ENCODE results near the gene CGB3.
"Not testable (repeated sequence)": the region's sequence is repeated elsewhere in the genome, so short reads cannot be mapped to it uniquely, and the experiment has no call there.

The CGB3 gene

DNA sequence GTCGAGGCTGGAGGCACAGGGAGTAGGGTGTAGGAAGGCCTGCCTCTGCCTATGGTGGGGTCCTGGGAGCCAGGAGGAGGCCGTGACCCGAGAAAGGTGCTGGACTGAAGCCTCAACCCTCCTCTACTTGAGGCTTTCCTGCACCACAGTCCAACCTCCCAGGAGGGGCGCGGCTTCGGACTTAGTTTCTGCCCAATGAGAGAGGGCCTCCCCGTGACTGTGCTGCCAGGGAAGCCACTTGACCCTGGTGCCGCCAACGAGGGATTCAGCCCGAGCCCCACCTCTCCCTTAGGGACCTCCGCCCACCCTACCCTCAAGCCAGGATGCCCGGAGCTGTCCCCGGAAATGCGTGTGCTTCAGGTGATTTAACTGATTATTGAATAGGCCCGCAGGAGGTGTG is at the start of gene CGB3:
TSS of gene CGB3 (minus strand) at position 101 of the 400 bp plus-strand sequence. CDS start 362 bp downstream, outside the sequence.
- H3K79me2 ChIP-seq (ENCODE audit: low read length); H3K27ac ChIP-seq (ENCODE audit: low read length); H3K4me3 ChIP-seq (ENCODE audit: low read length); H3K36me3 ChIP-seq (replicated peaks; ENCODE audit: insufficient read depth, low read length); H3F3A ChIP-seq (ENCODE audit: insufficient read depth, low read length); H2AFZ ChIP-seq (ENCODE audit: low read length); DNase-seq; H3K9ac ChIP-seq (ENCODE audit: low read length); H4K20me1 ChIP-seq (ENCODE audit: insufficient read depth, low read length); H3K4me2 ChIP-seq (ENCODE audit: low read depth, low read length); H3K9me2 ChIP-seq (replicated peaks; ENCODE audit: insufficient read depth, low read length); H3K9me3 ChIP-seq (replicated peaks; ENCODE audit: insufficient read depth, low read length); H3K4me1 ChIP-seq (ENCODE audit: low read length): not testable (repeated sequence)
- H3K27me3 ChIP-seq (replicated peaks; ENCODE audit: insufficient read depth, low read length): peaks cover 22% of the 10 kb centered on the region

- H3F3A ChIP-seq (ENCODE audit: insufficient read depth, low read length): no peaks in the 10 kb centered on the region
- no peak overlapping the region for H3K4me3 ChIP-seq (ENCODE audit: low read length)
- H3K27me3 ChIP-seq (replicated peaks; ENCODE audit: insufficient read depth, low read length): peaks cover 51% of the 10 kb centered on the region
- no peaks in the 10 kb centered on the region for H3K9me2 ChIP-seq (replicated peaks; ENCODE audit: insufficient read depth, low read length)
- no peak overlapping the region for H2AFZ ChIP-seq (ENCODE audit: low read length)
- TF ChIP-seq EZH2 (optimal IDR thresholded peaks at IDR 0.05; ENCODE audit: low read depth, low read length) (no peak), EZH2phosphoT487 (IDR thresholded peaks at IDR 0.05; ENCODE audit: low read length) (no peak), CTCF (IDR thresholded peaks at IDR 0.05; ENCODE audit: low read length) (no peak)
- no peaks in the 10 kb centered on the region for H3K4me1 ChIP-seq (ENCODE audit: low read length)
- no peaks in the 10 kb centered on the region for H4K20me1 ChIP-seq (ENCODE audit: insufficient read depth, low read length)
- no peaks in the 10 kb centered on the region for H3K79me2 ChIP-seq (ENCODE audit: low read length)
- H3K36me3 ChIP-seq (replicated peaks; ENCODE audit: insufficient read depth, low read length): no peaks in the 10 kb centered on the region
- no peak for DNase-seq
- no peak overlapping the region for H3K27ac ChIP-seq (ENCODE audit: low read length)
- no peaks in the 10 kb centered on the region for H3K9me3 ChIP-seq (replicated peaks; ENCODE audit: insufficient read depth, low read length)
- no peak overlapping the region for H3K4me2 ChIP-seq (ENCODE audit: low read depth, low read length)
- no peak overlapping the region for H3K9ac ChIP-seq (ENCODE audit: low read length)
Observed at GRCh38 chr19:49071860-49072547, 47.9 kb upstream of the CGB3 start.

- Histone ChIP-seq H3K9me3 (replicated peaks; ENCODE audit: insufficient read depth, low read length) (no peaks in the 10 kb centered on the region), H3K27ac (ENCODE audit: low read length) (no peak overlapping the region), H3K79me2 (ENCODE audit: low read length) (no peaks in the 10 kb centered on the region), H3K4me1 (ENCODE audit: low read length) (no peaks in the 10 kb centered on the region), H3K9ac (ENCODE audit: low read length) (no peak overlapping the region), H4K20me1 (ENCODE audit: insufficient read depth, low read length) (no peaks in the 10 kb centered on the region), H3F3A (ENCODE audit: insufficient read depth, low read length) (no peaks in the 10 kb centered on the region), H2AFZ (ENCODE audit: low read length) (no peak overlapping the region), H3K9me2 (replicated peaks; ENCODE audit: insufficient read depth, low read length) (no peaks in the 10 kb centered on the region), H3K4me3 (ENCODE audit: low read length) (no peak overlapping the region), H3K36me3 (replicated peaks; ENCODE audit: insufficient read depth, low read length) (no peaks in the 10 kb centered on the region), H3K4me2 (ENCODE audit: low read depth, low read length) (no peak overlapping the region), H3K27me3 (replicated peaks; ENCODE audit: insufficient read depth, low read length) (peaks cover 67% of the 10 kb centered on the region)
- no peak for DNase-seq
- TF ChIP-seq CTCF (IDR thresholded peaks at IDR 0.05; ENCODE audit: low read length) (no peak), EZH2phosphoT487 (IDR thresholded peaks at IDR 0.05; ENCODE audit: low read length) (no peak), EZH2 (optimal IDR thresholded peaks at IDR 0.05; ENCODE audit: low read depth, low read length) (no peak)
Observed at GRCh38 chr19:49070416-49070815, 46.3 kb upstream of the CGB3 start.

DNA sequence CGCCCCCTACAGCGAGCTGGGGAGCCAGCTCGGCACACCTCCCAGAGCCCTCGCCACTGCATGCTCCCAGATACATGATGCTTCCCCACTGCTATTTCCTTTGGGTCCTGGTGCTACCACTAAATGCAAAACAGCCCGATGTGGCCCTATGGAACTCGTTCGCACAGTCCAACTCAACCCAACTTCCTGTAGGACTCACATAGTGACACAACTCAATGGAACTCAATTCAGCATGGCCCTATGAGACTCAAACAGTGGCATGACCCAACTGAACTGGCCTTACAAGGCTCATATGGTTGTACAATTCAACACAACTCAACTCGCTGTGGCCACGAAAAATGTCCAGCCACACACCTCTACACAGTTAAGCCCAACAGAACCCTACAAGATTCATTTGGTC is 44.9 kb upstream of the CGB3 start:
- no peak overlapping the region for H3K27ac ChIP-seq (ENCODE audit: low read length)
- no peak for TF ChIP-seq EZH2phosphoT487 (IDR thresholded peaks at IDR 0.05; ENCODE audit: low read length)
- TF ChIP-seq CTCF (IDR thresholded peaks at IDR 0.05; ENCODE audit: low read length): no peak
- no peak for TF ChIP-seq EZH2 (optimal IDR thresholded peaks at IDR 0.05; ENCODE audit: low read depth, low read length)
- no peaks in the 10 kb centered on the region for H3K9me2 ChIP-seq (replicated peaks; ENCODE audit: insufficient read depth, low read length)
- peaks cover 81% of the 10 kb centered on the region for H3K27me3 ChIP-seq (replicated peaks; ENCODE audit: insufficient read depth, low read length)
- no peaks in the 10 kb centered on the region for H3K9me3 ChIP-seq (replicated peaks; ENCODE audit: insufficient read depth, low read length)
- H3K9ac ChIP-seq (ENCODE audit: low read length): no peak overlapping the region
- no peak overlapping the region for H3K4me3 ChIP-seq (ENCODE audit: low read length)
- no peak overlapping the region for H3K4me2 ChIP-seq (ENCODE audit: low read depth, low read length)
- no peaks in the 10 kb centered on the region for H3K36me3 ChIP-seq (replicated peaks; ENCODE audit: insufficient read depth, low read length)
- H3K4me1 ChIP-seq (ENCODE audit: low read length): no peaks in the 10 kb centered on the region
- no peak overlapping the region for H2AFZ ChIP-seq (ENCODE audit: low read length)
- no peaks in the 10 kb centered on the region for H3K79me2 ChIP-seq (ENCODE audit: low read length)
- H3F3A ChIP-seq (ENCODE audit: insufficient read depth, low read length): no peaks in the 10 kb centered on the region
- no peak for DNase-seq
- no peaks in the 10 kb centered on the region for H4K20me1 ChIP-seq (ENCODE audit: insufficient read depth, low read length)
